GM12878 (cell line): ENCODE data around the gene CA14.
"Not testable (repeated sequence)": the region's sequence is repeated elsewhere in the genome, so short reads cannot be mapped to it uniquely, and the experiment has no call there.

Experiments
- BACH1 ChIP-seq: fragments of 450-650 bp; IDR thresholded peaks from 2 replicates; pipeline ENCODE4 v1.6.1; 2017; ENCODE audit warnings: mild to moderate bottlenecking, borderline replicate concordance
- BHLHE40 ChIP-seq, 2 experiments: fragments of 450-650 bp in 1 of 2; IDR thresholded peaks; 2 replicates each; pipeline ENCODE4 v1.6.1; 2011 to 2017; ENCODE audit warnings: low read depth in 2 of 2, borderline replicate concordance in 1 of 2, improper control_type of control experiment in 1 of 2, low read length in 1 of 2, mild to moderate bottlenecking in 1 of 2
- CTCF ChIP-seq, 3 experiments: IDR thresholded peaks in 2 of 3; conservative IDR thresholded peaks in 1 of 3; 2 replicates each; pipeline ENCODE4 v1.5.1; 2011; ENCODE audit warnings: low read depth in 3 of 3, low read length in 3 of 3, mild to moderate bottlenecking in 3 of 3, control low read depth in 2 of 3, moderate library complexity in 2 of 3, inconsistent platforms in 1 of 3, mixed read lengths in 1 of 3; ENCODE audit not compliant: control insufficient read depth in 2 of 3, insufficient read depth in 1 of 3; ENCODE audit errors: extremely low read depth in 1 of 3
- EP300 ChIP-seq, 2 experiments: fragments of 150-350 bp in 1 of 2; IDR thresholded peaks; 2 replicates each; pipeline ENCODE4 v1.6.1; 2011 to 2012; ENCODE audit warnings: low read depth in 2 of 2, low read length in 2 of 2, borderline replicate concordance in 1 of 2, improper control_type of control experiment in 1 of 2, inconsistent platforms in 1 of 2; ENCODE audit not compliant: control insufficient read depth in 1 of 2
- EZH2 ChIP-seq: IDR thresholded peaks from 2 replicates; pipeline ENCODE4 v1.6.1; 2012; ENCODE audit warnings: low read depth, mild to moderate bottlenecking, control low read depth, inconsistent platforms, low read length, borderline replicate concordance; ENCODE audit not compliant: control insufficient read depth
- HDAC2 ChIP-seq: fragments of 200-600 bp; sonication (generic); IDR thresholded peaks from 2 replicates; pipeline ENCODE4 v1.6.1; 2017
- HDAC6 ChIP-seq: fragments of 200-600 bp; sonication (generic); IDR thresholded peaks from one replicate; pipeline ENCODE4 v1.8.0; 2017; ENCODE audit warnings: antibody characterized with exemption; ENCODE audit not compliant: unreplicated experiment
- KDM1A ChIP-seq: fragments of 200-600 bp; sonication (generic); IDR thresholded peaks from 2 replicates; pipeline ENCODE4 v1.6.1; 2016; ENCODE audit warnings: borderline replicate concordance
- MXI1 ChIP-seq: fragments of 150-350 bp; IDR thresholded peaks from 2 replicates; pipeline ENCODE4 v1.6.1; 2011; ENCODE audit warnings: low read depth, mild to moderate bottlenecking, inconsistent platforms, low read length, improper control_type of control experiment
- POLR2A ChIP-seq: IDR thresholded peaks from 2 replicates; pipeline ENCODE4 v1.6.1; 2011; ENCODE audit warnings: low read depth, mild to moderate bottlenecking, low read length
- POLR2AphosphoS5 ChIP-seq: IDR thresholded peaks from 2 replicates; pipeline ENCODE4 v1.6.1; 2011; ENCODE audit warnings: mild to moderate bottlenecking, low read length, inconsistent platforms
- RAD21 ChIP-seq: IDR thresholded peaks from 2 replicates; pipeline ENCODE4 v1.6.1; 2011; ENCODE audit warnings: mild to moderate bottlenecking, low read depth, low read length, moderate library complexity; ENCODE audit not compliant: insufficient read depth
- SMC3 ChIP-seq: IDR thresholded peaks from 2 replicates; pipeline ENCODE4 v1.6.1; 2011; ENCODE audit warnings: low read length, improper control_type of control experiment, borderline replicate concordance
- USF2 ChIP-seq: IDR thresholded peaks from 2 replicates; pipeline ENCODE4 v1.6.1; 2011; ENCODE audit warnings: low read depth, low read length, improper control_type of control experiment, borderline replicate concordance

GRCh38 chr1:150237176-150237575 is 20.4 kb upstream of the CA14 start:
- not testable (repeated sequence) for TF ChIP-seq KDM1A; USF2; EZH2; POLR2AphosphoS5; HDAC6; HDAC2; BHLHE40 (IDR thresholded peaks at IDR 0.05; ENCODE audit: borderline replicate concordance in 1 of 2, low read depth in 2 of 2, low read length in 1 of 2); CTCF (IDR thresholded peaks at IDR 0.05 in 2 of 3, conservative IDR thresholded peaks at IDR 0.05 in 1 of 3; ENCODE audit: control insufficient read depth in 2 of 3, extremely low read depth in 1 of 3, insufficient read depth in 1 of 3, low read depth in 3 of 3, low read length in 3 of 3); BACH1; RAD21; MXI1; SMC3; EP300 (IDR thresholded peaks at IDR 0.05; ENCODE audit: borderline replicate concordance in 1 of 2, control insufficient read depth in 1 of 2, low read depth in 2 of 2, low read length in 2 of 2); POLR2A
